OCI-LY1 (cell line): ENCODE measurements around the gene IFNE.

Experiments used
- H2AFZ ChIP-seq: fragments of 200-600 bp; sonication (generic), shearing (Covaris generic); 2 replicates; pipeline ENCODE4 v1.6.0; 2014; ENCODE audit warnings: antibody characterized with exemption, mild to moderate bottlenecking, low read length
- H3F3A ChIP-seq: fragments of 200-600 bp; sonication (generic), shearing (Covaris generic); 2 replicates; pipeline ENCODE4 v1.6.0; 2014; ENCODE audit warnings: mild to moderate bottlenecking, antibody characterized with exemption, low read length, moderate library complexity; ENCODE audit not compliant: insufficient read depth
- H3K27ac ChIP-seq: fragments of 200-600 bp; sonication (generic); 2 replicates; pipeline ENCODE4 v1.5.1; 2014; ENCODE audit warnings: low read length, mixed run types, mild to moderate bottlenecking, low read depth; ENCODE audit not compliant: poor library complexity, severe bottlenecking
- H3K27me3 ChIP-seq: fragments of 200-600 bp; sonication (generic); 2 replicates; pipeline ENCODE4 v1.6.0; 2014; ENCODE audit warnings: antibody characterized with exemption, mild to moderate bottlenecking, low read length, moderate library complexity; ENCODE audit not compliant: insufficient read depth
- H3K36me3 ChIP-seq: fragments of 200-600 bp; sonication (generic); 2 replicates; pipeline ENCODE4 v1.6.1; 2014; ENCODE audit warnings: mild to moderate bottlenecking, antibody characterized with exemption, low read length, moderate library complexity, mixed read lengths; ENCODE audit not compliant: insufficient read depth
- H3K4me1 ChIP-seq: fragments of 200-600 bp; sonication (generic); 2 replicates; pipeline ENCODE4 v1.5.1; 2014; ENCODE audit warnings: mild to moderate bottlenecking, low read length, moderate library complexity; ENCODE audit not compliant: insufficient read depth, severe bottlenecking
- H3K4me2 ChIP-seq: fragments of 200-600 bp; sonication (generic), shearing (Covaris generic); 2 replicates; pipeline ENCODE4 v1.6.1; 2014; ENCODE audit warnings: low read length
- H3K4me3 ChIP-seq: fragments of 200-600 bp; sonication (generic); 2 replicates; pipeline ENCODE4 v1.5.1; 2014; ENCODE audit warnings: low read length, low read depth, mild to moderate bottlenecking, mixed read lengths; ENCODE audit not compliant: poor library complexity, severe bottlenecking
- H3K79me2 ChIP-seq: fragments of 200-600 bp; shearing (Covaris generic); 2 replicates; pipeline ENCODE4 v1.6.1; 2016; ENCODE audit warnings: mixed run types, low read length, mixed read lengths; ENCODE audit not compliant: insufficient read depth
- H3K9ac ChIP-seq: fragments of 200-600 bp; sonication (generic), shearing (Covaris generic); 2 replicates; pipeline ENCODE4 v1.6.1; 2014; ENCODE audit warnings: mild to moderate bottlenecking, low read length, mixed read lengths
- H3K9me2 ChIP-seq: fragments of 200-600 bp; sonication (generic), shearing (Covaris generic); 2 replicates; pipeline ENCODE4 v1.6.1; 2014; ENCODE audit warnings: low read depth, mild to moderate bottlenecking, low read length, mixed read lengths
- H3K9me3 ChIP-seq: fragments of 200-600 bp; shearing (Covaris generic); 2 replicates; pipeline ENCODE4 v1.6.1; 2014; ENCODE audit warnings: low read length, mixed read lengths
- H4K20me1 ChIP-seq: fragments of 200-600 bp; sonication (generic), shearing (Covaris generic); 2 replicates; pipeline ENCODE4 v1.6.0; 2016; ENCODE audit warnings: mild to moderate bottlenecking, low read length; ENCODE audit not compliant: insufficient read depth
- CTCF ChIP-seq: fragments of 200-600 bp; sonication (generic), shearing (Covaris generic); IDR thresholded peaks from 2 replicates; pipeline ENCODE4 v1.5.1; 2017; ENCODE audit warnings: mild to moderate bottlenecking, antibody characterized with exemption, low read length, moderate library complexity, mixed read lengths
- EZH2 ChIP-seq: fragments of 200-600 bp; sonication (generic), shearing (Covaris generic); IDR thresholded peaks from 2 replicates; pipeline ENCODE4 v1.8.0; 2017; ENCODE audit warnings: borderline replicate concordance, mixed run types, mild to moderate bottlenecking, antibody characterized with exemption, low read length, moderate library complexity, mixed read lengths

IFNE gene

DNA sequence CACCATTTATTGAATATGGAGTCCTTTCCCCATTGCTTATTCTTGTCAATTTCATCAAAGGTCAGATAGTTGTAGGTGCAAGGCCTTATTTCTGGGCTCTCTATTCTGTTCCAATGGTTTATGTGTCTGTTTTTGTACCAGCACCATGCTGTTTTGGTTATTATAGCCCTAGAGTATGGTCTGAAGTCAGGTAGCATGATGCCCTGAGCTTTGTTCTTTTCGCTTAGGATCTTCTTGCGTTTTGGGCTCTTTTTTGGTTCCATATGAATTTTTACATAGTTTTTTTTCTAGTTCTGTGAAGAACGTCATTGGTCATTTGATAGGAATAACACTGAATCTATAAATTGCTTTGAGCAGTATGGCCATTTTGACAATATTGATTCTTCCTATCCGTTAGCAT lies 40.2 kb upstream of the IFNE start:
- no peak for TF ChIP-seq CTCF
- no peak for TF ChIP-seq EZH2
- Histone ChIP-seq H3K36me3 (no peaks in the 10 kb centered on the region), H3K9ac (no peak overlapping the region), H3K9me2 (no peaks in the 10 kb centered on the region), H3K9me3 (no peaks in the 10 kb centered on the region), H4K20me1 (no peaks in the 10 kb centered on the region), H3K4me2 (no peak overlapping the region), H3K27ac (no peak overlapping the region), H3K4me3 (no peak overlapping the region), H3F3A (no peaks in the 10 kb centered on the region), H3K79me2 (no peaks in the 10 kb centered on the region), H3K4me1 (no peaks in the 10 kb centered on the region), H3K27me3 (no peaks in the 10 kb centered on the region), H2AFZ (no peak overlapping the region)

DNA sequence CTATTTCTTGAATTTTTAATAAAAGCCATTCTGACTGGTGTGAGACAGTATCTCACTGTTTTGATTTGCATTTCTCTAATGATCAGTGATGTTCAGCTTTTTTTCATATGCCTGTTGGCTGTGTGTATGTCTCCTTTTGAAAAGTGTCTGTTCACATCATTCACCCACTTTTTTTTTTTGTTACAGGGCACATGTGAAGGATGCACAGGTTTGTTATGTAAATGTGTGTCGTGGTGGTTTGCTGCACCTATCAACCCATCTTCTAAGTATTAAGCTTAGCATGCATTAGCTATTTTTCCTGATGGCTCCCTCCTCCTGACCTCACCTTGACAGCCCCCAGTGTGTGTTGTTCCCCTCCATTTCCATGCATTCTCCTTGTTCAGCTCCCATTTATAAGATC lies 39.3 kb upstream of the IFNE start:
- Histone ChIP-seq H4K20me1 (no peaks in the 10 kb centered on the region), H3K4me3 (no peak overlapping the region), H3K9me2 (no peaks in the 10 kb centered on the region), H3K27ac (no peak overlapping the region), H3K36me3 (no peaks in the 10 kb centered on the region), H3K79me2 (no peaks in the 10 kb centered on the region), H3F3A (no peaks in the 10 kb centered on the region), H3K4me2 (no peak overlapping the region), H3K9me3 (no peaks in the 10 kb centered on the region), H3K27me3 (no peaks in the 10 kb centered on the region), H3K4me1 (no peaks in the 10 kb centered on the region), H2AFZ (no peak overlapping the region), H3K9ac (no peak overlapping the region)
- TF ChIP-seq CTCF (no peak), EZH2 (no peak)

GRCh38 chr9:21520501-21521228 lies 38.6 kb upstream of the IFNE start:
- Histone ChIP-seq H4K20me1 (no peaks in the 10 kb centered on the region), H3K9ac (no peak overlapping the region), H3K4me1 (no peaks in the 10 kb centered on the region), H3K9me2 (no peaks in the 10 kb centered on the region), H3K27me3 (no peaks in the 10 kb centered on the region), H3K79me2 (no peaks in the 10 kb centered on the region), H3K9me3 (no peaks in the 10 kb centered on the region), H3K4me2 (no peak overlapping the region), H3K4me3 (no peak overlapping the region), H2AFZ (no peak overlapping the region), H3F3A (no peaks in the 10 kb centered on the region), H3K27ac (no peak overlapping the region), H3K36me3 (no peaks in the 10 kb centered on the region)
- TF ChIP-seq CTCF (no peak), EZH2 (no peak)
